Body of pancreas (tissue), 4 donors: ENCODE results near the gene PTPN6. TPM values are rescaled to one million over a fixed set of nuclear protein-coding genes. Genes with fewer than 3 reads are reported as not detected.

ENCODE experiments used
- ATAC-seq: fragments of 150-250 bp; one replicate; pipeline ENCODE4 v1.9.1; 2016
- DNase-seq, 4 donors: peaks; one replicate each; pipeline ENCODE4 v3.0.0-alpha.2; 2019
- H3K27ac ChIP-seq, 4 donors: fragments of 200-600 bp; sonication (generic); 1 replicate in 3 of 4; 2 replicates in 1 of 4; pipeline versions ENCODE4 v1.5.1 to v1.6.1; 2016 to 2019; ENCODE audit warnings: mild to moderate bottlenecking in 1 of 4, mixed read lengths in 1 of 4, moderate library complexity in 1 of 4
- H3K27me3 ChIP-seq, 2 donors: fragments of 200-600 bp; sonication (generic); one replicate each; pipeline ENCODE4 v1.6.0; 2016; ENCODE audit warnings: mild to moderate bottlenecking in 1 of 2
- H3K36me3 ChIP-seq, 2 donors: fragments of 200-600 bp; sonication (generic); replicated peaks in 1 of 2; 2 replicates each; pipeline ENCODE4 v1.5.1; 2016; ENCODE audit warnings: low read depth in 2 of 2; ENCODE audit not compliant: insufficient read depth in 1 of 2
- H3K4me1 ChIP-seq: fragments of 200-600 bp; sonication (generic); one replicate; pipeline ENCODE4 v1.6.0; 2016
- H3K4me3 ChIP-seq, 2 donors: fragments of 200-600 bp; sonication (generic); 1 replicate in 1 of 2; 2 replicates in 1 of 2; pipeline ENCODE4 v1.5.1; 2016 to 2019
- H3K9me3 ChIP-seq, 3 donors: fragments of 200-600 bp; sonication (generic); 1 replicate in 2 of 3; 2 replicates in 1 of 3; pipeline ENCODE4 v1.5.1; 2016
- CTCF ChIP-seq, 7 experiments: fragments of 450-650 bp in 4 of 7; fragments of 200-600 bp in 3 of 7; sonication (generic) in 3 of 7; IDR thresholded peaks; one replicate each; pipeline ENCODE4 v1.5.1; 2016 to 2019; ENCODE audit warnings: antibody characterized with exemption in 7 of 7
- POLR2A ChIP-seq, 3 donors: fragments of 450-650 bp; IDR thresholded peaks; one replicate each; pipeline ENCODE4 v1.6.1; 2016; ENCODE audit warnings: antibody characterized with exemption in 3 of 3, mild to moderate bottlenecking in 2 of 3
- WGBS, 2 donors: methylation state at CpG; one replicate each; pipeline ENCODE4 v1.1.5; 2017; 5-methylcytosine and 5-hydroxymethylcytosine counted together
- intact Hi-C: fragments of 100-400 bp; cut with DNase I; formaldehyde crosslinking; loops from one replicate; pipeline ENCODE4 v1.15.1; 2023
- total RNA-seq, 2 donors: library from RNA; depleted of rRNA; stranded (reverse); fragments of >200 nt; gene quantifications; one replicate each; pipeline ENCODE4 v1.1.0, GENCODE V29; 2016

The PTPN6 gene
- total RNA-seq, 2 donors from 2014 or later = 18.4 to 19.4 TPM

- Histone ChIP-seq H3K27me3 (no peaks in the 10 kb centered on the region), H3K36me3 (peaks cover 0 to 5% of the 10 kb centered on the region in 2 donors), H3K4me1 (peaks cover under 1% of the 10 kb centered on the region), H3K9me3 (no peaks in the 10 kb centered on the region), H3K4me3 (no peak overlapping the region), H3K27ac (no peak overlapping the region)
- TF ChIP-seq CTCF (IDR thresholded peaks at IDR 0.05) = no peak
- TF ChIP-seq POLR2A (IDR thresholded peaks at IDR 0.05) = no peak
- DNase-seq = no peak
- no peak for ATAC-seq
- intact Hi-C loops = no loop called here
- WGBS, 2 donors = 84 to 95% methylated on average over 12 to 21 of the region's 22 CpGs
Observed at GRCh38 chr12:6955108-6956020, 4.2 kb downstream of the PTPN6 start.

GRCh38 chr12:6956021-6956727, 5.0 kb downstream of the PTPN6 start:
- Histone ChIP-seq H3K36me3 (peaks cover 0 to 5% of the 10 kb centered on the region in 2 donors), H3K27ac (no peak overlapping the region), H3K9me3 (no peaks in the 10 kb centered on the region), H3K27me3 (no peaks in the 10 kb centered on the region), H3K4me3 (no peak overlapping the region), H3K4me1 (peaks cover 9% of the 10 kb centered on the region)
- intact Hi-C loops = no loop called here
- TF ChIP-seq CTCF (IDR thresholded peaks at IDR 0.05) (no peak), POLR2A (IDR thresholded peaks at IDR 0.05) (no peak)
- ATAC-seq (no peak), DNase-seq (no peak)
- 78 to 85% methylated on average over 24 to 28 of the region's 28 CpGs for WGBS, 2 donors

- intact Hi-C loops = no loop called here
- peaks cover 0 to 5% of the 10 kb centered on the region in 2 donors for H3K36me3 ChIP-seq
- no peak overlapping the region for H3K4me3 ChIP-seq
- H3K9me3 ChIP-seq = no peaks in the 10 kb centered on the region
- peaks cover 19% of the 10 kb centered on the region for H3K4me1 ChIP-seq
- no peak for TF ChIP-seq CTCF (IDR thresholded peaks at IDR 0.05)
- TF ChIP-seq POLR2A (IDR thresholded peaks at IDR 0.05) = no peak
- H3K27ac ChIP-seq = no peak overlapping the region
- WGBS, 2 donors = 77 to 91% methylated on average over 13 to 20 of the region's 20 CpGs
- DNase-seq (no peak), ATAC-seq (no peak)
- no peaks in the 10 kb centered on the region for H3K27me3 ChIP-seq
Observed at GRCh38 chr12:6957151-6957701, 6.1 kb downstream of the PTPN6 start.

GRCh38 chr12:6957741-6958608, 6.8 kb downstream of the PTPN6 start:
- TF ChIP-seq CTCF (IDR thresholded peaks at IDR 0.05) = no peak
- no peak for TF ChIP-seq POLR2A (IDR thresholded peaks at IDR 0.05)
- DNase-seq = no peak
- no peaks in the 10 kb centered on the region for H3K27me3 ChIP-seq
- H3K4me3 ChIP-seq = no peak overlapping the region
- ATAC-seq = no peak
- peaks cover 26% of the 10 kb centered on the region for H3K4me1 ChIP-seq
- peak overlapping the region in 2 of 4 donors; percentile 52 to 62 for H3K27ac ChIP-seq
- WGBS, 2 donors = 82 to 86% methylated on average over 23 to 28 of the region's 28 CpGs
- H3K36me3 ChIP-seq = peaks cover 0 to 5% of the 10 kb centered on the region in 2 donors
- H3K9me3 ChIP-seq = no peaks in the 10 kb centered on the region
- intact Hi-C loops = no loop called here
